Activated T-cell treated with anti-CD3 and anti-CD28 coated beads for 1 hour (primary cell): ENCODE data around the gene ITPR3.

Experiments used
- DNase-seq: peaks from one replicate; pipeline ENCODE4 v3.0.0-alpha.2; 2020; ENCODE audit warnings: low read depth

ITPR3 gene

GRCh38 chr6:33719326-33719987 lies 98.3 kb downstream of the ITPR3 start:
- DNase-seq = no peak

DNA sequence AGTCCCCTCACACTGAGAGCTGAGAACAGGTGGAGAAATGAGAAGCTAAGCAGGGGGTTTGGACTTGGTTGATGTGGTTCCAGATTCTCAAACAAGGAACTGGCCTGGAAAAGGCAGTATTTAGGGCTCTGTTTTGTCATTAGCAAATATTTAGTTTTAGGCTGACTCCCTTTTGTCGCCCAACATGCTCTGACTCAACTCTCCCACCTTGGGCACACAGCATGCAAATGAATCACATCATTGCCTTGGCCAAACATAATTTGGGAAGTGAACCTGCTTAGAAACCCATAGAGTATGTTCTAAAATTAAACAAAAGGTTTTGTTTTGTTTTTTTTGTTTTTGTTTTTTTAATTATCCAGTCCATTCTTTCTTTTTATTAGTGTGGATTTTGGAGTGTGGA lies 99.9 kb downstream of the ITPR3 start:
- DNase-seq = no peak

- DNase-seq = no peak
These were observed 100.4 kb downstream of the ITPR3 start for GRCh38 chr6:33721508-33721907.

GRCh38 chr6:33722103-33722623 lies 101.0 kb downstream of the ITPR3 start:
- DNase-seq = no peak

- no peak for DNase-seq
These were observed 102.4 kb downstream of the ITPR3 start for GRCh38 chr6:33723371-33724085.

GRCh38 chr6:33724102-33725023 lies 103.2 kb downstream of the ITPR3 start:
- DNase-seq = no peak

GRCh38 chr6:33725222-33725621 lies 104.1 kb downstream of the ITPR3 start:
- DNase-seq = no peak

GRCh38 chr6:33725891-33726673 lies 105.0 kb downstream of the ITPR3 start:
- DNase-seq = no peak

GRCh38 chr6:33726696-33727095 lies 105.6 kb downstream of the ITPR3 start:
- DNase-seq = no peak

DNA sequence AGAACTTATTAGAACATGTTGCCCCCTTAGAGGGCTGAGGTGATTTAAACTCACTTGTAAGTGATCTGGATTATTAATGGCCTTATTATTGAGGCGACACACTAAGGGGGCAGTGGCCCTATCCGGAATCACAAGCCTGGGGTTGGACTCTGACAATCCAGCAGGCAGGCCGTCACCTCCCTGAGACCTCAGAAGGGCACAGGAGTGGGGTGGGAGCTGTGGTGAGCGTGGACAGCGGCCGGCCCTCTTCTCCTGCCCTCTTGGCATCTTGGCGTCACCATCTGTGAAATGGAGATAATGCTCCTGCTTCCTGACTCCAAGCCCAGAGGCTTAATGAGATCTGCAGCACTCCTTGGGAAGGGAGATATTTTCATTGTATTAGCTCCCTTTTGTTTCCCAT lies 106.0 kb downstream of the ITPR3 start:
- DNase-seq = no peak

DNA sequence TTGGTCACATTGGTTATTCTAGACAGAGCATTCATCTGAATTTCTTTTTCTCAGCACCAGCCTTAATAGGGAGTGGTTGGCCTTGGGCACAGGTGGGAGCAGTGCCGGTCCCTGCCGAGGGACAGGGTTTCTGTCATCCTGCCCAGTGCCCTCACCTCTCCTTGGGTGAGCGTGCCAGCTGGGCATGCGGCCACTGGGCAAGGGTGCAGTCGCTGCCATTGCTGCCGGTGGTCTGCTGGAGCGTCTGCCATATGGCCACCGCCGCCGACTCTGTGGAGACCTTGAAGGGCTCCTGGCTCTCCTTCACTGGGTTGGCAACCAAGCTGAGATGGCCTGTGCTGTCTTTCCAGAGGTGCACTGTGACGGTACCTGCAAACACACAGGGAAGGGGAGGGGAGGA lies 106.8 kb downstream of the ITPR3 start:
- DNase-seq = no peak

DNA sequence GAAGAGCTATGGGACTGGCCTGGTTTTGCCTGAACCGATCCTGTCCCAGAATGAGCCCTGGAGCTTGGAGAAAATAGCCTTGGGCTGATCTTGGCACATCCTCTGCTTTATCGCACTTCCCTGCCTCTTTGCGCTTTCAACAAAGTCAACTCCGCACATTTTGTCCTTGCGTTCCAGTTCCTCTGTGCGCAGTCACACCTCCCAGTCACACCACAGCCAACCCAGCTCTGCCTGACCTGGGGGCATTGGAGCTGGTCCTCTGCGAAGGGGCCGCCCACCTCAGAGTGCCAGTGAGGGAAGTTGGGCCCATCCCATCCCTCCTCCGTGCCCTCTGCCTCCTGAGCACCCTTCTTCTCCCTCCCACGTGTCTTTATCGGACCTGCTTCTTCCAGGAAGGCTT lies 107.3 kb downstream of the ITPR3 start:
- DNase-seq = no peak

- DNase-seq = no peak
These were observed 107.9 kb downstream of the ITPR3 start for GRCh38 chr6:33729059-33729458.

- no peak for DNase-seq
These were observed 109.5 kb downstream of the ITPR3 start for GRCh38 chr6:33730611-33731010.

- DNase-seq = no peak
These were observed 109.9 kb downstream of the ITPR3 start for GRCh38 chr6:33731035-33731434.

DNA sequence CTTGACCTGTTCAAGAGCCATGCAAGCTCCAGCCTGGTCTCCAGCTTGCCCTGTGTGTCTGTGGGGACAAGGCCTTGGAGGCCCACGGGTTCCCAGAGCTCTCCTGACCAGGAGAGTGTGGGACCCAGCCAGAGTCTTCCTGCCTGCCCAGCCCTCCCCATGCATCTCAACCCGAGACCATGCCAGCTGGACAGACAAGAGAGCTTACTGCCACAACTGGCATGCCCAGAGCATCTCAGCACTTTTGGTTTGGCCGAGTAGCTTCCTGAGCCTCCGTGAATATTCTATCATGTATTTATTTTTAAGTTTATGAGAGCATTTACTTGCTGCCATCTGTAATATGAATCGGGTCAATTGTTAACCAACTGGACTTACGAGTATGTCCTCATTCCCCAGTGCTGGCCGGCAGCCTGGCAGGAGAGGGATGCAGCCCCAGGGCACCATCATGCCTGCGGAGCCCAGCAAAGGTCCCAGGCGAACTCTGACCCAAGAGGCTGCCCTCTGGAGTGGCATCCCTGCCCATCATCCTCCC lies 110.7 kb downstream of the ITPR3 start:
- DNase-seq = no peak

DNA sequence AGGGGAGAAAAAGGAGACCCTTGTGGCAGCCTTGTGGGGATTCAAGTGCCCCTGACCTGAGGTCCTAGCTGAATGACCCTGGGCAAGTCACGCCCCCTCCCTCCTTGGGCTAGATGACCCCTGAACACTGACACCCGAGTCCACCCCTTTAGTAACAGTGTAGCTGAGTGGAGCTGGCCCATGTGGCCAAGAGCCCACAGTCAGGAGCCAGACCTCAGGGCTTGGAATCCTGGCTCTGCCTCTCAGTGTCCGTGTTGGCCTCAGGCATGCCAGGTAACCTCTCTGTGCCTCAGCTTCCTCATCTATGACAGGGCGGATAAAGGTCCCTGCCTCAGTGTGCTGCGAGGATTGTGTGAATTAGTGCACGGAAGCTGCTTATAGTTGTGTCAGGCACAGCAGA lies 111.3 kb downstream of the ITPR3 start:
- no peak for DNase-seq

DNA sequence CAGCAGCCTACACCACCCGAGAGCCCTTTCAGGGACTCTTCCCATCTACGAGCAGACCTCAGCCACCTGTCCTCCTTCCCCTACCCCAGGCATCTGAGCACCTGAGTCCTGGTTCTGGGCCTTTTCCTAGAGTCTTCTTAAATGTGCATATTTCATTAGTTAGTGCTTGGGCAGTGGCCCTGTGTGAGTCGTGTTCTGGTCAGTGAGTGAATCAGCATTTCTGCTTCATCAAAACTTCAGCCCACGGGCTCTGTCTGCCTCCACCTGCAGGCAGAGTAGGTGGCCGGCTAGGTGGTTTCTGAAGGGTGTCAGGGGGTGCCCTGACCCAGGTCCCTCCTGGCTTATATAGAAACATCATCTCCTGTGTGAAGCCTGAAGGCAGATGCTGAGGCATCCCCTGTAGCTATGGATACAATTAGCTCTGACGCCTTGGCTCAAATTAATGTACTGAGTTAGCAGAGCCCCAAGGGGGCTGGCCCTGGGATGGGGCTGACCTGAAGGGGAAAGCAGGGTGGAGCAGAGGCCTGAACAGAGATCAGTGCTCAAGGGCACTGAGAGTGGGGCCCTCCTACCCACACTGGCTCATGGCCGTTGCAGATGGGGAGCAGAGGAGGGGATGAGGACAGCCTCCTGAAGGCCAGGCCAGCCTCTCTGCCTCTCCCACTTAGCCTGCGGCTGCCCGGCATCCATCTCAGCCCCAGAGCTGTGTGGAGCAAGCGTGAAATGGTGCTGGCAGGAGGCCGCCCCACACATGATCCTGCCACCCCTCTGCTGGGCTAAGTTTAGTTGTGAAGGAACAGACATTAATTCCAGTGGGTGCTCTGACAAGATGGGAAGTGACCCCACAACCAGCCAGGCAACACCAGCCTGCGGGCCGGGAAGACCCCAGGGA lies 111.9 kb downstream of the ITPR3 start:
- DNase-seq = no peak

- DNase-seq = no peak
These were observed 112.5 kb downstream of the ITPR3 start for GRCh38 chr6:33733709-33734007.

- DNase-seq = no peak
These were observed 114.1 kb downstream of the ITPR3 start for GRCh38 chr6:33735216-33735615.
